GM12878 (cell line): Measurements from ENCODE around the gene GGCX. TPM values are rescaled to one million over a fixed set of nuclear protein-coding genes. Genes with fewer than 3 reads are reported as not detected.

Experiments
- ATAC-seq: fragments of 200-7000 bp; cut with Tn5 transposase; 3 replicates; pipeline ENCODE4 v1.9.1; 2020; ENCODE audit warnings: mild to moderate bottlenecking, moderate library complexity
- BruUV-seq: library from RNA; stranded (reverse); fragments of 400-500 nt; replicated peaks from 2 replicates; lab custom pipeline; 2021; lab: Mats Ljungman, UMichigan
- CTCF ChIA-PET: fragments of 300-600 bp; sonication (Branson Sonifier 250); formaldehyde crosslinking; extraction: SDS; loops from one replicate; lab custom pipeline; 2021; ENCODE audit warnings: inconsistent platforms; lab: Yijun Ruan, JAX
- POLR2A ChIA-PET: fragments of 350-600 bp; formaldehyde crosslinking; extraction: SDS; loops from one replicate; lab custom pipeline; 2021; ENCODE audit warnings: inconsistent platforms; lab: Charles Lee
- RAD21 ChIA-PET: fragments of 300-600 bp; sonication (Branson Sonifier 250); formaldehyde crosslinking; loops from one replicate; lab custom pipeline; 2023; ENCODE audit warnings: antibody characterized with exemption; ENCODE audit not compliant: unreplicated experiment; lab: Charles Lee
- SMC1A ChIA-PET: fragments of 300-600 bp; sonication (Branson Sonifier 250); formaldehyde crosslinking; loops from one replicate; lab custom pipeline; 2023; ENCODE audit not compliant: unreplicated experiment, uncharacterized antibody; lab: Charles Lee
- DNase-seq: peaks from one replicate; pipeline ENCODE4 v3.0.0-alpha.2; 2011; ENCODE audit warnings: low read depth, low spot score
- FAIRE-seq: peaks from 3 replicates; lab custom pipeline; 2011; peaks lifted over from hg19 to GRCh38; lab: Jason Lieb, UNC
- H2AFZ ChIP-seq: 2 replicates; pipeline ENCODE4 v1.6.0; 2011; ENCODE audit warnings: low read depth, low read length, control low read depth; ENCODE audit not compliant: control insufficient read depth
- H3K27ac ChIP-seq: 2 replicates; pipeline ENCODE4 v1.5.1; 2011; ENCODE audit warnings: control low read depth; ENCODE audit not compliant: control insufficient read depth, insufficient read depth
- H3K27me3 ChIP-seq, 2 experiments: replicated peaks in 1 of 2; 2 replicates each; pipeline versions ENCODE4 v1.6.0 to v1.6.1; 2011; ENCODE audit warnings: low read length in 1 of 2; ENCODE audit not compliant: control insufficient read depth in 2 of 2, insufficient read depth in 2 of 2
- H3K36me3 ChIP-seq, 2 experiments: 2 replicates each; pipeline ENCODE4 v1.5.1; 2011; ENCODE audit warnings: low read length in 1 of 2; ENCODE audit not compliant: control insufficient read depth in 2 of 2, insufficient read depth in 2 of 2
- H3K4me1 ChIP-seq: 2 replicates; pipeline ENCODE4 v1.6.1; 2011; ENCODE audit warnings: mild to moderate bottlenecking, low read length, moderate library complexity, mixed read lengths; ENCODE audit not compliant: control insufficient read depth, insufficient read depth
- H3K4me2 ChIP-seq: 2 replicates; pipeline ENCODE4 v1.6.0; 2011; ENCODE audit warnings: control low read depth; ENCODE audit not compliant: control insufficient read depth, insufficient read depth
- H3K4me3 ChIP-seq: fragments of 200-600 bp; sonication (generic); 2 replicates; pipeline ENCODE4 v1.5.1; 2016
- H3K79me2 ChIP-seq: 2 replicates; pipeline ENCODE4 v1.6.0; 2011; ENCODE audit warnings: low read length; ENCODE audit not compliant: control insufficient read depth, insufficient read depth
- H3K9ac ChIP-seq: 2 replicates; pipeline ENCODE4 v1.8.0; 2011; ENCODE audit warnings: low read length, control low read depth, mixed read lengths; ENCODE audit not compliant: control insufficient read depth, insufficient read depth
- H3K9me3 ChIP-seq: replicated peaks from 3 replicates; pipeline ENCODE4 v1.5.1; 2011; ENCODE audit warnings: mild to moderate bottlenecking, low read length; ENCODE audit not compliant: control insufficient read depth, insufficient read depth
- H4K20me1 ChIP-seq: 2 replicates; pipeline ENCODE4 v1.6.0; 2011; ENCODE audit not compliant: control insufficient read depth, insufficient read depth
- NBN ChIP-seq: fragments of 450-650 bp; IDR thresholded peaks from 2 replicates; pipeline ENCODE4 v1.6.1; 2016
- NRF1 ChIP-seq: conservative IDR thresholded peaks from 2 replicates; pipeline ENCODE4 v1.6.1; 2011; ENCODE audit warnings: mild to moderate bottlenecking, low read depth, low read length, improper control_type of control experiment
- SREBF1 ChIP-seq: IDR thresholded peaks from 2 replicates; pipeline ENCODE4 v1.6.1; 2012; ENCODE audit warnings: mild to moderate bottlenecking, low read length
- ZNF274 ChIP-seq: IDR thresholded peaks from one replicate; pipeline ENCODE4 v1.8.0; 2011; ENCODE audit not compliant: insufficient read length, insufficient read depth
- WGBS: methylation state at CpG from one replicate; pipeline ENCODE4 v1.1.6; 2016; ENCODE audit warnings: low lambda C conversion rate; ENCODE audit not compliant: insufficient replicate concordance, insufficient coverage; ENCODE audit errors: missing lambda C conversion rate; 5-methylcytosine and 5-hydroxymethylcytosine counted together
- in situ Hi-C: fragments of 300-500 bp; cut with MboI; formaldehyde crosslinking; loops from 9 replicates; pipeline ENCODE4 v1.14.3; 2018; ENCODE audit warnings: mixed read lengths
- intact Hi-C: fragments of 100-400 bp; cut with micrococcal nuclease; formaldehyde crosslinking; loops from one replicate; pipeline ENCODE4 v1.14.2; 2022; ENCODE audit not compliant: unreplicated experiment
- polyA plus RNA-seq, 11 experiments: library from polyadenylated mRNA; depleted of rRNA in 4 of 11; unstranded in 6 of 11; stranded (reverse) in 5 of 11; fragments of >200 nt; fragmentation: Nextera tagmentation in 4 of 11; fragmentation: Illumina TruSeq in 1 of 11; extraction: Ambion mirVana in 4 of 11; extraction: Trizol in 1 of 11; gene quantifications; 1 replicate in 1 of 11; 2 replicates in 10 of 11; pipeline versions ENCODE4 v1.2.1 to v1.2.3, GENCODE V29; 2011 to 2016; ENCODE audit warnings: inconsistent platforms in 2 of 11, missing spikeins in 2 of 11, low read depth in 1 of 11
- total RNA-seq, 4 experiments: library from RNA; depleted of rRNA in 3 of 4; stranded (reverse); fragments of >200 nt in 3 of 4; fragmentation: Illumina TruSeq in 1 of 4; extraction: Trizol in 1 of 4; gene quantifications; 2 replicates each; pipeline versions ENCODE4 v1.2.1 to v1.2.3, GENCODE V29; 2013 to 2021
- TF ChIP-seq, protein P1 (sequence below): fragments of 450-650 bp; IDR thresholded peaks from 2 replicates; pipeline ENCODE4 v1.6.1; 2018; ENCODE audit warnings: borderline replicate concordance, mild to moderate bottlenecking; ENCODE audit not compliant: partially characterized antibody

GGCX gene
- total and polyA plus RNA-seq, 10 of the 15 experiments (the other 5 are each of a cell fraction or from before 2014, with no cell fraction given) = 18.1 to 52.7 (median 25.0) TPM

DNA sequence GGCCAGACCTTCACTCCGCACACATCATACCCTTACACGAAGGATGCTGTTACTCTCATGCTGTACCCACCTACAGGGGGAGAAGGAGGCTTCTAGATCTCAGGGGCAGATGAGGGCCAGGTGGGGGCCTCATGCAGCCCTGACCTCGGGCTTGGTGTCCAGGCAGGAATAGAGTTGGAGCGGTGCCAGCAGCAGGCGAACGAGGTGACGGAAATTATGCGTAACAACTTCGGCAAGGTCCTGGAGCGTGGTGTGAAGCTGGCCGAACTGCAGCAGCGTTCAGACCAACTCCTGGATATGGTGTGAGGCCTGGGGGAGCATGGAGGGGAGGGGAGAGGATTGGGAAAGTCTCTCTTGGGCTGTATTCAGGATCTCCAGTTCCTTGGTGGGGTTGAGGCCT lies 30.3 kb upstream of the GGCX start:
- H3K27ac ChIP-seq = no peak overlapping the region
- no peaks in the 10 kb centered on the region for H3K9me3 ChIP-seq
- no peak for ATAC-seq
- no peaks in the 10 kb centered on the region for H4K20me1 ChIP-seq
- SMC1A ChIA-PET = interaction anchor here (1.4 kb wide), 1 partner anchor 25 kb away, joined by 3 read pairs; no protein-coding TSS in a partner anchor
- WGBS = 78% methylated on average over 12 of the region's 12 CpGs
- intact Hi-C loops = no loop called here
- H3K4me3 ChIP-seq = no peak overlapping the region
- no peaks in the 10 kb centered on the region for H3K27me3 ChIP-seq
- peaks cover 6% of the 10 kb centered on the region for H3K4me1 ChIP-seq
- no peak for TF ChIP-seq SREBF1
- no peak overlapping the region for H2AFZ ChIP-seq
- no TSS peak for BruUV-seq
- FAIRE-seq = no peak
- DNase-seq = no peak
- H3K79me2 ChIP-seq = peaks cover 20% of the 10 kb centered on the region
- no peaks in the 10 kb centered on the region for H3K36me3 ChIP-seq
- RAD21 ChIA-PET = no interaction called here
- H3K4me2 ChIP-seq = no peak overlapping the region
- CTCF ChIA-PET = no interaction called here
- POLR2A ChIA-PET = interaction anchor here (1.4 kb wide), 1 partner anchor 14 kb away, joined by 8 read pairs; the partner anchor contains the start of gene VAMP8
- H3K9ac ChIP-seq = no peak overlapping the region
- in situ Hi-C loops = no loop called here

DNA sequence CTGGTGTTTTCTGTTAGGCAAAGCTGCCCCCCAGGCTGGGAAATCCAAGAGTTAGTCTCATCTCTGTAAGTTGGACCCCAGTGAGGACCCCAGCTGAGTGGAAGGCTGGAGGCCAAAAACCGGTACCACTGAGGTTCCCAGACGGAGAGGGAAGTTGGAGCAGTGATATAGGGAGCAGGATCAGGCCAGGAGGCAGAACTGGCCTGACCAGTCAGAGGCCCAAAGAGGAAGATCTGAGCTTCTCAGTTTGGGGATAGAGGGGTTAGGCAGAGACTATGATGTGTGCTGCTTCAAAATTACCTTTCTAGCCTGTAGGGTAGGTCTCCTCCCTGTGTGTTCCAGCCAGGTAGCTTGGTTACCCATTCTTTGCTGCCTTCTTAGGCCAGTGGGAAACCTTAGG lies 29.7 kb upstream of the GGCX start:
- Histone ChIP-seq H4K20me1 (no peaks in the 10 kb centered on the region), H3K4me2 (no peak overlapping the region), H3K4me1 (peaks cover 4% of the 10 kb centered on the region; the same call in 1 of the 2 replicates), H3K79me2 (peaks cover 13% of the 10 kb centered on the region), H2AFZ (no peak overlapping the region), H3K27me3 (no peaks in the 10 kb centered on the region), H3K4me3 (no peak overlapping the region), H3K9ac (no peak overlapping the region), H3K36me3 (no peaks in the 10 kb centered on the region), H3K9me3 (no peaks in the 10 kb centered on the region), H3K27ac (no peak overlapping the region)
- ChIA-PET SMC1A (interaction anchor here (1.4 kb wide), 1 partner anchor 25 kb away, joined by 3 read pairs; no protein-coding TSS in a partner anchor), POLR2A (interaction anchor here (1.4 kb wide), 1 partner anchor 13 kb away, joined by 8 read pairs; the partner anchor contains the start of gene VAMP8), RAD21 (no interaction called here), CTCF (interaction anchor here (0.8 kb wide), 1 partner anchor 35 kb away, joined by 3 read pairs; no protein-coding TSS in a partner anchor)
- FAIRE-seq (no peak), ATAC-seq (no peak), DNase-seq (no peak)
- intact Hi-C loops (no loop called here), in situ Hi-C loops (no loop called here)
- TF ChIP-seq NRF1 = no peak
- no peak for TF ChIP-seq NBN
- TF ChIP-seq ZNF274 = no peak
- TF ChIP-seq, protein P1, sequence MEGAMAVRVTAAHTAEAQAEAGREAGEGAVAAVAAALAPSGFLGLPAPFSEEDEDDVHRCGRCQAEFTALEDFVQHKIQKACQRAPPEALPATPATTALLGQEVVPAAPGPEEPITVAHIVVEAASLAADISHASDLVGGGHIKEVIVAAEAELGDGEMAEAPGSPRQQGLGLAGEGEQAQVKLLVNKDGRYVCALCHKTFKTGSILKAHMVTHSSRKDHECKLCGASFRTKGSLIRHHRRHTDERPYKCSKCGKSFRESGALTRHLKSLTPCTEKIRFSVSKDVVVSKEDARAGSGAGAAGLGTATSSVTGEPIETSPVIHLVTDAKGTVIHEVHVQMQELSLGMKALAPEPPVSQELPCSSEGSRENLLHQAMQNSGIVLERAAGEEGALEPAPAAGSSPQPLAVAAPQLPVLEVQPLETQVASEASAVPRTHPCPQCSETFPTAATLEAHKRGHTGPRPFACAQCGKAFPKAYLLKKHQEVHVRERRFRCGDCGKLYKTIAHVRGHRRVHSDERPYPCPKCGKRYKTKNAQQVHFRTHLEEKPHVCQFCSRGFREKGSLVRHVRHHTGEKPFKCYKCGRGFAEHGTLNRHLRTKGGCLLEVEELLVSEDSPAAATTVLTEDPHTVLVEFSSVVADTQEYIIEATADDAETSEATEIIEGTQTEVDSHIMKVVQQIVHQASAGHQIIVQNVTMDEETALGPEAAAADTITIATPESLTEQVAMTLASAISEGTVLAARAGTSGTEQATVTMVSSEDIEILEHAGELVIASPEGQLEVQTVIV = no peak
- BruUV-seq = no TSS peak
- WGBS = 17% methylated on average over 2 of the region's 2 CpGs
